ENCODE results near the gene SFTPD. TPM values are rescaled to one million over a fixed set of nuclear protein-coding genes. Genes with fewer than 3 reads are reported as not detected.
"Not testable (repeated sequence)": the region's sequence is repeated elsewhere in the genome, so short reads cannot be mapped to it uniquely, and the experiment has no call there.

Gene SFTPD
- total and polyA plus RNA-seq, 4 experiments from 2014 or later = not detected

GRCh38 chr10:79923145-79923544, 25.8 kb downstream of the SFTPD start:
- ChIA-PET POLR2A (ENCODE audit: partially characterized antibody) (no interaction called here), CTCF (ENCODE audit: partially characterized antibody) (no interaction called here)
- no peak overlapping the region for H3K4me3 ChIP-seq (ENCODE audit: low read length in 2 of 2)
- H3K36me3 Mint-ChIP-seq = no peaks in the 10 kb centered on the region
- peaks cover 0 to 8% (median 4%) of the 10 kb centered on the region in 4 donors for H3K4me1 Mint-ChIP-seq
- peaks cover 0 to 1% (median 0%) of the 10 kb centered on the region in 8 donors for H3K9me3 Mint-ChIP-seq
- H3K4me1 ChIP-seq (ENCODE audit: insufficient read depth, low read length) = no peaks in the 10 kb centered on the region
- no peak overlapping the region for H3K27ac ChIP-seq (ENCODE audit: low read depth, low read length)
- no peak overlapping the region for H3K27ac Mint-ChIP-seq
- H3K4me3 Mint-ChIP-seq = no peak overlapping the region
- no peak for DNase-seq
- no peaks in the 10 kb centered on the region for H3K36me3 ChIP-seq (ENCODE audit: insufficient read depth, low read length)
- peaks cover 0 to 2% of the 10 kb centered on the region in 2 donors for H3K27me3 Mint-ChIP-seq
- intact Hi-C loops (cut with micrococcal nuclease) = no loop called here
- H3K27me3 ChIP-seq (ENCODE audit: insufficient read depth, low read length) = no peaks in the 10 kb centered on the region
- no peaks in the 10 kb centered on the region for H3K9me3 ChIP-seq (ENCODE audit: control insufficient read depth in 1 of 2, low read length in 2 of 2)

DNA sequence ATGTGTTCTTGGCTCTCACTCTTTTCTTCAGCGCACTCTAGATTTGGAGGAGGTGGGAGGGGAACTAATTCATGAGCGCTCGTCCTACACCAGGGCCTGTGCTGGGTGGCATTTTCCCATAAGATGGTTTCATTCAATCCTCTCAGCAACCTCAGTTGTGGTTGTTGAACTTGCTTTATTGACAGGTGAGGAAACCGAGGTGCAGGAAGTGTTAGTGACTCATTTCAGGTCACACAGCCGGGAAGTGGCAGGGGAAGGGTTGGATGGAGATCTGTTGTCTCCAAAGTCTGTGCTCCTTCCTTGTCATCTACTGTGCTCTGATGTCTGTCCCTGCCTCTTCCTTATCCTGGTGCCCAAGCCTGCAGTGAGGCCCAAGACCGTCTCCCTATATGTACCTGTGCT, 26.9 kb downstream of the SFTPD start:
- H3K9me3 ChIP-seq (ENCODE audit: control insufficient read depth in 1 of 2, low read length in 2 of 2); H3K27ac Mint-ChIP-seq; H3K4me1 ChIP-seq (ENCODE audit: insufficient read depth, low read length); POLR2A ChIA-PET (ENCODE audit: partially characterized antibody); intact Hi-C loops (cut with micrococcal nuclease); DNase-seq; H3K36me3 ChIP-seq (ENCODE audit: insufficient read depth, low read length); H3K4me3 Mint-ChIP-seq; H3K27me3 ChIP-seq (ENCODE audit: insufficient read depth, low read length); H3K27me3 Mint-ChIP-seq; CTCF ChIA-PET (ENCODE audit: partially characterized antibody); H3K9me3 Mint-ChIP-seq; H3K36me3 Mint-ChIP-seq; H3K4me1 Mint-ChIP-seq; H3K4me3 ChIP-seq (ENCODE audit: low read length in 2 of 2); H3K27ac ChIP-seq (ENCODE audit: low read depth, low read length): not testable (repeated sequence)

DNA sequence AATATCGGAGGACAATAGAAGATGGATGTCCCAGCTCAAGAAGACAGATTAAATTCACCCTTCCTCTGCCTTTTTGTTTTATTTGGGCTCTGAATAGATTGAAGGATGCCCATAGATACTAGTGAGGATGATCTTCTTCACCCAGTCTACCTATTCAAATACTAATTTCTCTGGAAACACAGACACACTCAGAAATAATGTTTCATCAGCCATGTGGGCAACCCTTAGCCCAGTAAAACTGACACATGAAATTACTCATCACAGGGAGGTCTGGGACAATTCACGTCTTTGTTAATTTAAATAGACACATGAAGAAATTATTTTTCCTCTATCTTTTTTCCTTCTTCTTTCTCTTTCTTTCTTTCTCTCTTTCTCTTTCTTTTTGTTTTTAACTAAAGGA, 33.1 kb downstream of the SFTPD start:
- H3K36me3 ChIP-seq (ENCODE audit: insufficient read depth, low read length); H3K4me1 Mint-ChIP-seq; H3K27me3 ChIP-seq (ENCODE audit: insufficient read depth, low read length); H3K4me3 ChIP-seq (ENCODE audit: low read length in 2 of 2); H3K4me1 ChIP-seq (ENCODE audit: insufficient read depth, low read length); intact Hi-C loops (cut with micrococcal nuclease); H3K27ac ChIP-seq (ENCODE audit: low read depth, low read length); H3K36me3 Mint-ChIP-seq; H3K9me3 ChIP-seq (ENCODE audit: control insufficient read depth in 1 of 2, low read length in 2 of 2); H3K9me3 Mint-ChIP-seq; POLR2A ChIA-PET (ENCODE audit: partially characterized antibody); H3K4me3 Mint-ChIP-seq; DNase-seq; H3K27me3 Mint-ChIP-seq: not testable (repeated sequence)
- CTCF ChIA-PET (ENCODE audit: partially characterized antibody) = interaction anchor here (1.3 kb wide), 1 partner anchor 13 kb away, joined by 3 read pairs; no protein-coding TSS in a partner anchor
- peak overlapping the region in 1 of 7 donors; percentile 37 for H3K27ac Mint-ChIP-seq

DNA sequence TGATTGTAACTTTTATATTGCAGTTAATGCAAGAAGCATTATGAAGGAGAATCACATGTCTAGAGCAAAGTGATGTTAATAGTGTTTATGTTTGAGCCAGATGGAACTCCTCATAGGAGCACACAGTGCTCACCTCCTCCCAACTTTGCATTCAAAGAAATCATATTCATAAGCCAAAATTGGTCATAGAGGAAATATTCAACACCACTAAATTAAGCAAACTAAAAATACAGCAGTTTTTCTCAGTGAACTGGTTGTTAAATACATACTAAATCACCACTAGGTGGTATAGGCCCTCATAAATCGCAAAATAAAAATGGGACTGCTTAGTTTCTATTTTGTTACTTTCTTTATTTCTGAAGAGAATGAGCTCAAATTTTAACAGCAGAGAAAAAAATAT, 34.4 kb downstream of the SFTPD start:
- DNase-seq; H3K4me1 ChIP-seq (ENCODE audit: insufficient read depth, low read length); H3K9me3 ChIP-seq (ENCODE audit: control insufficient read depth in 1 of 2, low read length in 2 of 2); H3K36me3 ChIP-seq (ENCODE audit: insufficient read depth, low read length); POLR2A ChIA-PET (ENCODE audit: partially characterized antibody); H3K4me1 Mint-ChIP-seq; H3K36me3 Mint-ChIP-seq; H3K9me3 Mint-ChIP-seq; H3K4me3 Mint-ChIP-seq; H3K27ac ChIP-seq (ENCODE audit: low read depth, low read length); H3K4me3 ChIP-seq (ENCODE audit: low read length in 2 of 2); intact Hi-C loops (cut with micrococcal nuclease); H3K27ac Mint-ChIP-seq; H3K27me3 ChIP-seq (ENCODE audit: insufficient read depth, low read length); CTCF ChIA-PET (ENCODE audit: partially characterized antibody): not testable (repeated sequence)
- peaks cover 2 to 15% of the 10 kb centered on the region in 2 donors for H3K27me3 Mint-ChIP-seq

GRCh38 chr10:79910836-79911235, 38.1 kb downstream of the SFTPD start:
- Histone ChIP-seq H3K27me3 (ENCODE audit: insufficient read depth, low read length) (no peaks in the 10 kb centered on the region), H3K9me3 (ENCODE audit: control insufficient read depth in 1 of 2, low read length in 2 of 2) (no peaks in the 10 kb centered on the region), H3K4me3 (ENCODE audit: low read length in 2 of 2) (no peak overlapping the region), H3K36me3 (ENCODE audit: insufficient read depth, low read length) (no peaks in the 10 kb centered on the region), H3K27ac (ENCODE audit: low read depth, low read length) (no peak overlapping the region), H3K4me1 (ENCODE audit: insufficient read depth, low read length) (no peaks in the 10 kb centered on the region)
- Mint-ChIP-seq H3K4me3 (no peak overlapping the region), H3K9me3 (no peaks in the 10 kb centered on the region), H3K36me3 (no peaks in the 10 kb centered on the region), H3K27me3 (peaks cover 2 to 23% of the 10 kb centered on the region in 2 donors), H3K4me1 (no peaks in the 10 kb centered on the region), H3K27ac (peak overlapping the region in 1 of 7 donors; percentile 47)
- ChIA-PET CTCF (ENCODE audit: partially characterized antibody) (interaction anchor here (1.0 kb wide), 1 partner anchor 18 kb away, joined by 3 read pairs; no protein-coding TSS in a partner anchor), POLR2A (ENCODE audit: partially characterized antibody) (no interaction called here)
- intact Hi-C loops (cut with micrococcal nuclease) = no loop called here
- no peak for DNase-seq

DNA sequence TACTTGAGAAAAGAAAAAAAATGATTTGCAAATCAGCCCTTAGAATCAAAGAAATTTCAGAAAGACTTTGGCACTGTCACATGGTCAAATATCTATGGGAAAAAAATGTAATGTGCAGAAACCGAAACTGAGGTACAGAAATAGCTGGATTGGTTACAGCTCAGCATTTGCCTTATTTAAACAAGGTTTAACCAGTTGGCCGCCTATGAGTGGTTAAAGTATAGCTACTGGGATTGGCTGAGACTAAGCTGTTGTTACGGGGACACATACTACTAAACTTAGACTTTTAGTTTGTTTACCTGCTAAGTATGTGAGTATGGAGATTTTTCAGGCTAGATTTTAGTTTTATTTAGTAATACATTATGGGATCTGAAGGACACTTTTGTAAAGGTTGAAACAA, 38.6 kb downstream of the SFTPD start:
- H3K9me3 ChIP-seq (ENCODE audit: control insufficient read depth in 1 of 2, low read length in 2 of 2) = no peaks in the 10 kb centered on the region
- no peak overlapping the region for H3K4me3 ChIP-seq (ENCODE audit: low read length in 2 of 2)
- no peaks in the 10 kb centered on the region for H3K36me3 Mint-ChIP-seq
- peaks cover 1 to 3% (median 2%) of the 10 kb centered on the region in 4 donors for H3K4me1 Mint-ChIP-seq
- H3K27me3 Mint-ChIP-seq = peaks cover 5 to 23% of the 10 kb centered on the region in 2 donors
- H3K4me3 Mint-ChIP-seq = no peak overlapping the region
- no peaks in the 10 kb centered on the region for H3K36me3 ChIP-seq (ENCODE audit: insufficient read depth, low read length)
- no peak overlapping the region for H3K27ac Mint-ChIP-seq
- CTCF ChIA-PET (ENCODE audit: partially characterized antibody) = interaction anchor here (1.0 kb wide), 1 partner anchor 19 kb away, joined by 3 read pairs; no protein-coding TSS in a partner anchor
- peaks cover 1% of the 10 kb centered on the region for H3K4me1 ChIP-seq (ENCODE audit: insufficient read depth, low read length)
- POLR2A ChIA-PET (ENCODE audit: partially characterized antibody) = no interaction called here
- peaks cover 2% of the 10 kb centered on the region for H3K27me3 ChIP-seq (ENCODE audit: insufficient read depth, low read length)
- DNase-seq = no peak
- no peaks in the 10 kb centered on the region for H3K9me3 Mint-ChIP-seq
- no peak overlapping the region for H3K27ac ChIP-seq (ENCODE audit: low read depth, low read length)
- intact Hi-C loops (cut with micrococcal nuclease) = no loop called here

GRCh38 chr10:79905322-79906314, 43.3 kb downstream of the SFTPD start:
- Histone ChIP-seq H3K4me3 (ENCODE audit: low read length in 2 of 2) (peak overlapping the region; percentile 60 to 69), H3K27me3 (ENCODE audit: insufficient read depth, low read length) (peaks cover 12% of the 10 kb centered on the region), H3K36me3 (ENCODE audit: insufficient read depth, low read length) (no peaks in the 10 kb centered on the region), H3K27ac (ENCODE audit: low read depth, low read length) (no peak overlapping the region), H3K4me1 (ENCODE audit: insufficient read depth, low read length) (peaks cover 6% of the 10 kb centered on the region), H3K9me3 (ENCODE audit: control insufficient read depth in 1 of 2, low read length in 2 of 2) (no peaks in the 10 kb centered on the region)
- H3K27me3 Mint-ChIP-seq = peaks cover 20 to 29% of the 10 kb centered on the region in 2 donors
- ChIA-PET POLR2A (ENCODE audit: partially characterized antibody) (no interaction called here), CTCF (ENCODE audit: partially characterized antibody) (no interaction called here)
- H3K9me3 Mint-ChIP-seq = no peaks in the 10 kb centered on the region
- intact Hi-C loops (cut with micrococcal nuclease) = no loop called here
- no peak overlapping the region for H3K27ac Mint-ChIP-seq
- peaks cover 11 to 21% (median 14%) of the 10 kb centered on the region in 4 donors for H3K4me1 Mint-ChIP-seq
- no peak for DNase-seq
- no peaks in the 10 kb centered on the region for H3K36me3 Mint-ChIP-seq
- peak overlapping the region; percentile 84 to 95 (median 88) for H3K4me3 Mint-ChIP-seq

Data from CD4-positive, alpha-beta memory T cell (primary cell).